Measurements from ENCODE around the gene MCCC1. TPM values are rescaled to one million over a fixed set of nuclear protein-coding genes. Genes with fewer than 3 reads are reported as not detected.
A peak's percentile ranks its signal among the peaks of the same experiment; 100 is the strongest.

The MCCC1 gene
- total and polyA plus RNA-seq, 2 donors (not counting 1 experiment from before 2014, with no cell fraction given) = 12.9 to 36.3 TPM

GRCh38 chr3:182969277-182969676 is 130.0 kb downstream of the MCCC1 start:
- TF ChIP-seq EZH2 (IDR thresholded peaks at IDR 0.05; ENCODE audit: borderline replicate concordance, insufficient read depth, low read depth, low read length, poor library complexity, severe bottlenecking) (no peak), CTCF (IDR thresholded peaks at IDR 0.05) (no peak)
- H3K27me3 ChIP-seq (replicated peaks in 1 of 4; ENCODE audit: control extremely low read depth in 1 of 4, control insufficient read depth in 3 of 4, insufficient read depth in 4 of 4, low read length in 3 of 4) = no peaks in the 10 kb centered on the region
- no peak overlapping the region for H3K9ac ChIP-seq (ENCODE audit: low read length)
- Mint-ChIP-seq H3K4me1 (peaks cover 49% of the 10 kb centered on the region), H3K27ac (no peak overlapping the region), H3K27me3 (no peaks in the 10 kb centered on the region), H3K9me3 (ENCODE audit: insufficient read depth) (no peaks in the 10 kb centered on the region), H3K4me3 (no peak overlapping the region)
- ChIA-PET POLR2A (interaction anchor here (0.6 kb wide), 1 partner anchor 20 kb away, joined by 3 read pairs; no protein-coding TSS in a partner anchor), CTCF (no interaction called here)
- DNase-seq = no peak
- H3K79me2 ChIP-seq (ENCODE audit: control insufficient read depth, insufficient read depth, low read length) = peaks cover 75% of the 10 kb centered on the region
- H3K36me3 ChIP-seq (replicated peaks in 1 of 2; ENCODE audit: control extremely low read depth in 1 of 2, control insufficient read depth in 1 of 2, extremely low read depth in 1 of 2, insufficient read depth in 2 of 2, low read length in 1 of 2) = no peaks in the 10 kb centered on the region
- no peak overlapping the region for H3K4me3 ChIP-seq (ENCODE audit: control extremely low read depth in 1 of 5, extremely low read depth in 1 of 5, insufficient read depth in 1 of 5, low read depth in 2 of 5, low read length in 4 of 5)
- ATAC-seq (ENCODE audit: low read depth) = no peak
- H2AFZ ChIP-seq (ENCODE audit: insufficient read depth, low read depth, low read length, poor library complexity, severe bottlenecking) = no peak overlapping the region
- no peak overlapping the region for H3K27ac ChIP-seq (ENCODE audit: low read length in 2 of 2)
- no peaks in the 10 kb centered on the region for H3K9me3 ChIP-seq (ENCODE audit: control extremely low read depth in 1 of 3, control insufficient read depth in 2 of 3, insufficient read depth in 1 of 3, low read length in 2 of 3)
- peaks cover 48% of the 10 kb centered on the region for H4K20me1 ChIP-seq (ENCODE audit: control insufficient read depth, insufficient read depth, low read length, poor library complexity, severe bottlenecking)
- no peak overlapping the region for H3K4me2 ChIP-seq (replicated peaks; ENCODE audit: low read depth, low read length, poor library complexity, severe bottlenecking)
- intact Hi-C loops (cut with micrococcal nuclease) = no loop called here
- H3K4me1 ChIP-seq (ENCODE audit: control insufficient read depth in 2 of 2, insufficient read depth in 2 of 2, low read length in 2 of 2) = peaks cover 15 to 20% of the 10 kb centered on the region in 2 donors

- intact Hi-C loops (cut with micrococcal nuclease) = no loop called here
- H3K36me3 ChIP-seq (replicated peaks in 1 of 2; ENCODE audit: control extremely low read depth in 1 of 2, control insufficient read depth in 1 of 2, extremely low read depth in 1 of 2, insufficient read depth in 2 of 2, low read length in 1 of 2) = peaks cover 0 to 6% of the 10 kb centered on the region in 2 experiments
- ChIA-PET CTCF (no interaction called here), POLR2A (interaction anchor here (0.5 to 0.7 kb wide), 2 partner anchors 46 to 581 kb away, joined by 3 read pairs; no protein-coding TSS in a partner anchor)
- peak; percentile 15 for DNase-seq
- H3K79me2 ChIP-seq (ENCODE audit: control insufficient read depth, insufficient read depth, low read length) = peaks cover 59% of the 10 kb centered on the region
- Mint-ChIP-seq H3K27ac (peak overlapping the region; percentile 27), H3K9me3 (ENCODE audit: insufficient read depth) (no peaks in the 10 kb centered on the region), H3K4me3 (peak overlapping the region; percentile 52), H3K27me3 (no peaks in the 10 kb centered on the region), H3K4me1 (peaks cover 49% of the 10 kb centered on the region)
- H3K27me3 ChIP-seq (replicated peaks in 1 of 4; ENCODE audit: control extremely low read depth in 1 of 4, control insufficient read depth in 3 of 4, insufficient read depth in 4 of 4, low read length in 3 of 4) = no peaks in the 10 kb centered on the region
- TF ChIP-seq CTCF (IDR thresholded peaks at IDR 0.05) (no peak), EZH2 (IDR thresholded peaks at IDR 0.05; ENCODE audit: borderline replicate concordance, insufficient read depth, low read depth, low read length, poor library complexity, severe bottlenecking) (no peak)
- H3K27ac ChIP-seq (ENCODE audit: low read length in 2 of 2) = peak overlapping the region in 1 of 2 donors; percentile 2
- peaks cover 42% of the 10 kb centered on the region for H4K20me1 ChIP-seq (ENCODE audit: control insufficient read depth, insufficient read depth, low read length, poor library complexity, severe bottlenecking)
- peak overlapping the region; percentile 5 for H3K9ac ChIP-seq (ENCODE audit: low read length)
- no peak for ATAC-seq (ENCODE audit: low read depth)
- H3K4me1 ChIP-seq (ENCODE audit: control insufficient read depth in 2 of 2, insufficient read depth in 2 of 2, low read length in 2 of 2) = peaks cover 15 to 20% of the 10 kb centered on the region in 2 donors
- H3K4me2 ChIP-seq (replicated peaks; ENCODE audit: low read depth, low read length, poor library complexity, severe bottlenecking) = peak overlapping the region; percentile 21
- H3K4me3 ChIP-seq (ENCODE audit: control extremely low read depth in 1 of 5, extremely low read depth in 1 of 5, insufficient read depth in 1 of 5, low read depth in 2 of 5, low read length in 4 of 5) = no peak overlapping the region
- H3K9me3 ChIP-seq (ENCODE audit: control extremely low read depth in 1 of 3, control insufficient read depth in 2 of 3, insufficient read depth in 1 of 3, low read length in 2 of 3) = no peaks in the 10 kb centered on the region
- no CpG with 5 or more reads among the region's 6 CpGs for WGBS (ENCODE audit: insufficient coverage)
- H2AFZ ChIP-seq (ENCODE audit: insufficient read depth, low read depth, low read length, poor library complexity, severe bottlenecking) = no peak overlapping the region
Observed at GRCh38 chr3:182967218-182968204, 131.8 kb downstream of the MCCC1 start.
